Gastroesophageal sphincter (tissue), 4 donors: ENCODE measurements around the gene HYCC2. TPM values are rescaled to one million over a fixed set of nuclear protein-coding genes. Genes with fewer than 3 reads are reported as not detected.

ENCODE experiments used
- small RNA-seq, 4 donors: library from RNA; depleted of rRNA; stranded (forward); fragments of <200 nt; gene quantifications; one replicate each; pipeline ENCODE3, GENCODE V24; 2016
- total RNA-seq, 4 donors: library from RNA; depleted of rRNA; stranded (reverse); fragments of >200 nt; gene quantifications; one replicate each; pipeline ENCODE4 v1.1.0, GENCODE V29; 2016

HYCC2 gene
- total RNA-seq, 4 donors from 2014 or later, result 10.6 to 19.9 (median 13.9) TPM

Small RNAs within 50 kb of the gene (small RNA-seq; reads per million reads assigned to genes)
- gene RNU6-1206P, result 0 reads per million in 4 donors

Other genes starting within 250 kb of the HYCC2 start
- gene CLK1, start 207.0 kb downstream of the HYCC2 start, total RNA-seq, result 100 to 1,000 TPM in 3 of 4 donors, 10 to 100 TPM in 1; 79.5 to 243 (median 143) TPM
- gene PPIL3, start 182.6 kb downstream of the HYCC2 start, total RNA-seq, result 100 to 1,000 TPM in 1 of 4 donors, 10 to 100 TPM in 3; 17.1 to 118 (median 39.1) TPM
- 10 to 100 TPM; 13.9 to 21.3 (median 15.0) TPM for gene NIF3L1, start 182.3 kb downstream of the HYCC2 start, total RNA-seq
- 10 to 100 TPM in 3 of 4 donors, 1 to 10 TPM in 1; 8.6 to 25.4 (median 11.4) TPM for gene ORC2, start 108.0 kb downstream of the HYCC2 start, total RNA-seq
- 10 to 100 TPM; 33.0 to 59.9 (median 46.6) TPM for gene NDUFB3, start 330 bp upstream of the HYCC2 start, total RNA-seq
- 100 to 1,000 TPM; 145 to 346 (median 176) TPM for gene CFLAR, start 44.5 kb upstream of the HYCC2 start, total RNA-seq
- gene CASP10, start 111.5 kb upstream of the HYCC2 start, total RNA-seq, result 1 to 10 TPM; 2.6 to 7.5 (median 6.3) TPM
- gene CASP8, start 188.9 kb upstream of the HYCC2 start, total RNA-seq, result 10 to 100 TPM in 2 of 4 donors, 1 to 10 TPM in 2; 6.4 to 12.3 (median 10.0) TPM